K562 (cell line): ENCODE data around the gene RBPMS2. TPM values are rescaled to one million over a fixed set of nuclear protein-coding genes. Genes with fewer than 3 reads are reported as not detected.
A peak's percentile ranks its signal among the peaks of the same experiment; 100 is the strongest.

Experiments
- ATAC-seq: fragments of 200-7000 bp; cut with Tn5 transposase; 3 replicates; pipeline ENCODE4 v1.9.1; 2020; ENCODE audit warnings: moderate library complexity
- BruUV-seq: library from RNA; stranded (reverse); fragments of 400-500 nt; replicated peaks from 2 replicates; lab custom pipeline; 2021; lab: Mats Ljungman, UMichigan
- CTCF ChIA-PET: fragments of 300-600 bp; formaldehyde crosslinking; extraction: SDS; loops from one replicate; lab custom pipeline; 2021; ENCODE audit warnings: low intra/inter-chr PET ratio; lab: Yijun Ruan, JAX
- POLR2A ChIA-PET: fragments of 300-600, 350-650 bp; sonication (Branson Sonifier 250); formaldehyde crosslinking; extraction: SDS; loops from one replicate; lab custom pipeline; 2021; ENCODE audit warnings: antibody characterized with exemption, inconsistent platforms; lab: Yijun Ruan, JAX
- DNase-seq, 4 experiments: peaks; one replicate each; pipeline versions ENCODE4 v3.0.0 to v3.0.0-alpha.2; 2011 to 2018; ENCODE audit warnings: low spot score in 3 of 4, mixed read lengths in 3 of 4; ENCODE audit errors: extremely low read depth in 1 of 4
- FAIRE-seq: peaks from 2 replicates; lab custom pipeline; 2011; peaks lifted over from hg19 to GRCh38; lab: Jason Lieb, UNC
- H2AFZ ChIP-seq: 2 replicates; pipeline ENCODE4 v1.6.0; 2011; ENCODE audit warnings: low read depth, low read length, control low read depth, inconsistent platforms
- H3K27ac ChIP-seq: fragments of 200-600 bp; 3 replicates; pipeline ENCODE4 v1.8.0; 2011; ENCODE audit warnings: low read depth, mild to moderate bottlenecking, control low read depth, inconsistent platforms, low read length, moderate library complexity, mixed read lengths; ENCODE audit errors: extremely low read depth
- H3K27me3 ChIP-seq, 2 experiments: fragments of 300-600 bp in 1 of 2; 2 replicates in 1 of 2; 3 replicates in 1 of 2; pipeline versions ENCODE4 v1.6.0 to v1.8.0; 2011; ENCODE audit warnings: inconsistent platforms in 2 of 2, low read length in 2 of 2, mild to moderate bottlenecking in 1 of 2, mixed read lengths in 1 of 2, moderate library complexity in 1 of 2; ENCODE audit not compliant: control insufficient read depth in 2 of 2, insufficient read depth in 2 of 2
- H3K36me3 ChIP-seq: fragments of 300-600 bp; 3 replicates; pipeline ENCODE4 v1.8.0; 2011; ENCODE audit warnings: mild to moderate bottlenecking, low read length, inconsistent platforms; ENCODE audit not compliant: control insufficient read depth, insufficient read depth
- H3K4me1 ChIP-seq, 2 experiments: fragments of 200-600 bp in 1 of 2; replicated peaks in 1 of 2; 2 replicates in 1 of 2; 3 replicates in 1 of 2; pipeline versions ENCODE4 v1.5.1 to v1.8.0; 2011; ENCODE audit warnings: inconsistent platforms in 2 of 2, low read length in 2 of 2, mild to moderate bottlenecking in 1 of 2, mixed read lengths in 1 of 2, moderate library complexity in 1 of 2; ENCODE audit not compliant: control insufficient read depth in 2 of 2, insufficient read depth in 2 of 2
- H3K4me2 ChIP-seq: 2 replicates; pipeline ENCODE4 v1.6.1; 2011; ENCODE audit warnings: low read length, control low read depth, inconsistent platforms, mixed read lengths; ENCODE audit not compliant: insufficient read depth
- H3K4me3 ChIP-seq: fragments of 200-600 bp; sonication (generic), shearing (Covaris generic); 2 replicates; pipeline ENCODE4 v1.5.1; 2016; ENCODE audit warnings: control low read depth, inconsistent platforms
- H3K79me2 ChIP-seq: fragments of 200-600 bp; 3 replicates; pipeline ENCODE4 v1.8.0; 2011; ENCODE audit warnings: low read length, inconsistent platforms; ENCODE audit not compliant: control insufficient read depth, insufficient read depth
- H3K9ac ChIP-seq, 2 experiments: 2 replicates each; pipeline versions ENCODE4 v1.6.0 to v1.6.1; 2011; ENCODE audit warnings: low read depth in 2 of 2, low read length in 2 of 2, control low read depth in 1 of 2, inconsistent platforms in 1 of 2, mild to moderate bottlenecking in 1 of 2, mixed read lengths in 1 of 2; ENCODE audit not compliant: insufficient read depth in 1 of 2
- H3K9me1 ChIP-seq: one replicate; pipeline ENCODE4 v1.6.0; 2011; ENCODE audit warnings: inconsistent platforms, mild to moderate bottlenecking, low read length, moderate library complexity; ENCODE audit not compliant: control insufficient read depth, insufficient read depth
- H3K9me3 ChIP-seq: replicated peaks from 2 replicates; pipeline ENCODE4 v1.5.1; 2011; ENCODE audit warnings: low read depth, low read length, inconsistent platforms; ENCODE audit not compliant: control insufficient read depth, insufficient read depth
- H4K20me1 ChIP-seq: replicated peaks from 2 replicates; pipeline ENCODE4 v1.6.1; 2011; ENCODE audit warnings: low read length, inconsistent platforms, mixed read lengths; ENCODE audit not compliant: control insufficient read depth, insufficient read depth
- ATF7 ChIP-seq: fragments of 450-650 bp; IDR thresholded peaks from 2 replicates; pipeline ENCODE4 v1.7.1; 2014; ENCODE audit warnings: mild to moderate bottlenecking, moderate library complexity
- DMBX1 ChIP-seq: fragments of 250-450 bp; sonication (Bioruptor Pico); IDR thresholded peaks from 2 replicates; pipeline ENCODE4 v1.8.0; 2022; ENCODE audit warnings: inconsistent platforms, mild to moderate bottlenecking, moderate library complexity, borderline replicate concordance
- ETV6 ChIP-seq, 3 experiments: fragments of 150-350 bp in 1 of 3; sonication (generic) in 1 of 3; formaldehyde crosslinking in 1 of 3; IDR thresholded peaks; 2 replicates each; pipeline versions ENCODE4 v1.6.1 to v1.8.0; 2014 to 2022; ENCODE audit warnings: borderline replicate concordance in 2 of 3, low read depth in 2 of 3, antibody characterized with exemption in 1 of 3, low read length in 1 of 3, mild to moderate bottlenecking in 1 of 3, missing genetic modification reagents in 1 of 3
- FOXK1 ChIP-seq: sonication (generic); formaldehyde crosslinking; IDR thresholded peaks from 2 replicates; pipeline ENCODE4 v1.8.0; 2022; ENCODE audit warnings: missing genetic modification reagents, mild to moderate bottlenecking, borderline replicate concordance
- GTF2E2 ChIP-seq: fragments of 200-800 bp; sonication (Bioruptor generic); IDR thresholded peaks from 2 replicates; pipeline ENCODE4 v1.6.1; 2016; ENCODE audit warnings: missing genetic modification characterization, missing compliant biosample characterization
- KAT7 ChIP-seq: sonication (generic); formaldehyde crosslinking; IDR thresholded peaks from 2 replicates; pipeline ENCODE4 v1.8.0; 2022; ENCODE audit warnings: missing genetic modification reagents, mild to moderate bottlenecking, borderline replicate concordance
- SP1 ChIP-seq: sonication (generic); formaldehyde crosslinking; IDR thresholded peaks from 2 replicates; pipeline ENCODE4 v1.8.1; 2022; ENCODE audit warnings: mild to moderate bottlenecking, missing genetic modification reagents
- TCF3 ChIP-seq: sonication (generic); formaldehyde crosslinking; IDR thresholded peaks from 2 replicates; pipeline ENCODE4 v1.4.0; 2020; ENCODE audit warnings: mild to moderate bottlenecking, missing genetic modification reagents
- ZNF232 ChIP-seq: sonication (generic); formaldehyde crosslinking; IDR thresholded peaks from 2 replicates; pipeline ENCODE4 v1.8.0; 2022; ENCODE audit warnings: mild to moderate bottlenecking, missing genetic modification reagents
- WGBS: fragments of 100-300 bp; shearing (Covaris generic); methylation state at CpG from one replicate; pipeline ENCODE4 v1.1.6; 2016; ENCODE audit warnings: low coverage, mixed read lengths; ENCODE audit not compliant: insufficient coverage; ENCODE audit errors: missing lambda C conversion rate; 5-methylcytosine and 5-hydroxymethylcytosine counted together
- in situ Hi-C: fragments of 300-500 bp; cut with MboI; formaldehyde crosslinking; loops from 4 replicates; pipeline ENCODE4 v1.15.0; 2018; ENCODE audit warnings: inconsistent platforms, mixed read lengths
- intact Hi-C: fragments of 100-400 bp; cut with micrococcal nuclease; formaldehyde crosslinking; loops from 2 replicates; pipeline ENCODE4 v1.14.2; 2022
- polyA plus RNA-seq, 8 experiments: library from polyadenylated mRNA; depleted of rRNA in 4 of 8; stranded (reverse) in 5 of 8; unstranded in 3 of 8; fragments of >200 nt; fragmentation: Nextera tagmentation in 2 of 8; fragmentation: Illumina TruSeq in 1 of 8; extraction: Ambion mirVana in 2 of 8; extraction: Trizol in 1 of 8; gene quantifications; 2 replicates each; pipeline versions ENCODE4 v1.2.1 to v1.2.3, GENCODE V29; 2011 to 2014; ENCODE audit warnings: inconsistent platforms in 1 of 8, missing spikeins in 1 of 8
- total RNA-seq, 7 experiments: library from RNA; depleted of rRNA in 6 of 7; stranded (reverse); fragments of >200 nt in 6 of 7; fragmentation: Illumina TruSeq in 2 of 7; extraction: Trizol in 2 of 7; gene quantifications; 2 replicates each; pipeline versions ENCODE4 v1.2.1 to v1.2.3, GENCODE V29; 2011 to 2021; ENCODE audit warnings: low replicate concordance in 1 of 7
- TF ChIP-seq, protein P1 (sequence below): sonication (generic); formaldehyde crosslinking; IDR thresholded peaks from 2 replicates; pipeline ENCODE4 v1.9.0; 2022; ENCODE audit warnings: mild to moderate bottlenecking, missing genetic modification reagents
- TF ChIP-seq, protein P2 (sequence below), 2 experiments: IDR thresholded peaks; 2 replicates each; pipeline ENCODE4 v1.6.1; 2011; ENCODE audit warnings: borderline replicate concordance in 1 of 2, control low read depth in 1 of 2, low read depth in 1 of 2, low read length in 1 of 2, mild to moderate bottlenecking in 1 of 2, mixed read lengths in 1 of 2, moderate library complexity in 1 of 2; ENCODE audit not compliant: insufficient read depth in 1 of 2, insufficient read length in 1 of 2, poor library complexity in 1 of 2, severe bottlenecking in 1 of 2; ENCODE audit errors: extremely low read depth in 1 of 2

Gene RBPMS2
- total and polyA plus RNA-seq, 9 of the 15 experiments (the other 6 are each of a cell fraction or from before 2014, with no cell fraction given), result 0.11 to 2.6 (median 0.37) TPM; not detected in 1

DNA sequence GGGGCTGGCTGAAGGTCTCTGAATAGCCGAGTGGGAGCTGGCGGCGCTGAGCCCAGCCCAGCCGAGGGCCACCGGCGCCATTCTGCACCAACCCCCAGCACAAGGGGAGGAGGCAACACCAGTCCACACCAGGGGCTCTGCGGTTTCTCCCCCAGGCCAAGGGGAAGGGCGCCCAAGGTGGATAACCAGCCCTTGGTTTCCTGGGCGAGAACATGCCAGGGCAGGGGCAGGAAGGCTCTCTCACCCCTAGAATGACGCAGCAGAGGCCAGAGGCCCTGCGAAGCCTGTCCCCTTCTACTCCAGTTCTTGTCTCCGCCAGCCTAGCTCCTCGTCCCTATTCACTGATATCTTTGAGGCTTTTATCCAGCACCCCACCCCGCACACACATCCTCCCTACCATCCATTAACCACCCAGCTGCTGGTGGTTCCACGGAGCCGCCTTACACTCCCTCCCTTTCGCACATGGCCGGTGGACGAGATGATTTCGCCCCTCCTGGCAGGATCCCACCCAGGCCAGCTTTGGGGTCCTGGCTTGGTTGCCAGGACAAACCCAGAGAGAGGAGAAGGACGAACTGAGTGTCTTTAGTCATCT lies 1.3 kb downstream of the RBPMS2 start:
- ATAC-seq (peak; percentile 62; the same call in 2 of the 3 replicates), FAIRE-seq (no peak), DNase-seq (no peak)
- Histone ChIP-seq H3K27me3 (peaks cover 6 to 43% of the 10 kb centered on the region in 2 experiments; a peak in 4 of 5 replicates), H3K79me2 (no peaks in the 10 kb centered on the region), H2AFZ (peak overlapping the region; percentile 34; the same call in 1 of the 2 replicates), H3K9ac (no peak overlapping the region), H3K36me3 (no peaks in the 10 kb centered on the region), H3K9me1 (no peaks in the 10 kb centered on the region), H3K4me3 (no peak overlapping the region), H4K20me1 (peaks cover 6% of the 10 kb centered on the region; the same call in 1 of the 2 replicates), H3K4me1 (peaks cover 8 to 29% of the 10 kb centered on the region in 2 experiments), H3K27ac (no peak overlapping the region; the same call in 2 of the 3 replicates), H3K9me3 (no peaks in the 10 kb centered on the region), H3K4me2 (no peak overlapping the region; the same call in 1 of the 2 replicates)
- intact Hi-C loops, result no loop called here
- ChIA-PET POLR2A (interaction anchor here (0.6 kb wide), 1 partner anchor 21 kb away, joined by 3 read pairs; no protein-coding TSS in a partner anchor), CTCF (no interaction called here)
- no TSS peak for BruUV-seq
- WGBS, result 17% methylated on average over 20 of the region's 21 CpGs
- in situ Hi-C loops, result no loop called here
- TF ChIP-seq GTF2E2 (tag), result peak; percentile 51; the same call in 1 of the 2 replicates
- TF ChIP-seq, protein P1, sequence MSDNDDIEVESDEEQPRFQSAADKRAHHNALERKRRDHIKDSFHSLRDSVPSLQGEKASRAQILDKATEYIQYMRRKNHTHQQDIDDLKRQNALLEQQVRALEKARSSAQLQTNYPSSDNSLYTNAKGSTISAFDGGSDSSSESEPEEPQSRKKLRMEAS, result peak; percentile 32; the same call in 1 of the 2 replicates
- TF ChIP-seq ATF7, result no peak
- no peak for TF ChIP-seq DMBX1 (CRISPR knock-in tag)
- no peak for TF ChIP-seq ETV6 (IDR thresholded peaks at IDR 0.05; ENCODE audit: borderline replicate concordance in 1 of 2, low read depth in 2 of 2, low read length in 1 of 2)
- TF ChIP-seq ETV6 (CRISPR knock-in tag; IDR thresholded peaks at IDR 0.05; ENCODE audit: borderline replicate concordance), result no peak
- TF ChIP-seq TCF3, result 0 out of 2 replicates have a peak, but pooled peaks have one; percentile 7
- TF ChIP-seq SP1 (CRISPR knock-in tag), result 0 out of 2 replicates have a peak, but pooled peaks have one; percentile 36
- TF ChIP-seq ZNF232 (CRISPR knock-in tag), result no peak
- 0 out of 2 replicates have a peak, but pooled peaks have one; percentile 21 for TF ChIP-seq FOXK1
- TF ChIP-seq, protein P2, sequence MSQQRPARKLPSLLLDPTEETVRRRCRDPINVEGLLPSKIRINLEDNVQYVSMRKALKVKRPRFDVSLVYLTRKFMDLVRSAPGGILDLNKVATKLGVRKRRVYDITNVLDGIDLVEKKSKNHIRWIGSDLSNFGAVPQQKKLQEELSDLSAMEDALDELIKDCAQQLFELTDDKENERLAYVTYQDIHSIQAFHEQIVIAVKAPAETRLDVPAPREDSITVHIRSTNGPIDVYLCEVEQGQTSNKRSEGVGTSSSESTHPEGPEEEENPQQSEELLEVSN (IDR thresholded peaks at IDR 0.05; ENCODE audit: borderline replicate concordance in 1 of 2, extremely low read depth in 1 of 2, insufficient read depth in 1 of 2, insufficient read length in 1 of 2, low read depth in 1 of 2, low read length in 1 of 2, poor library complexity in 1 of 2, severe bottlenecking in 1 of 2), result peak in 1 of 2 experiments; percentile 48
- TF ChIP-seq KAT7 (CRISPR knock-in tag), result peak; percentile 21; the same call in 1 of the 2 replicates
